K562 (cell line): Measurements from ENCODE around the gene NUP205. TPM values are rescaled to one million over a fixed set of nuclear protein-coding genes. Genes with fewer than 3 reads are reported as not detected.
A peak's percentile ranks its signal among the peaks of the same experiment; 100 is the strongest.

Source experiments
- ATAC-seq: fragments of 200-7000 bp; cut with Tn5 transposase; 3 replicates; pipeline ENCODE4 v1.9.1; 2020; ENCODE audit warnings: moderate library complexity
- BruUV-seq: library from RNA; stranded (reverse); fragments of 400-500 nt; replicated peaks from 2 replicates; lab custom pipeline; 2021; lab: Mats Ljungman, UMichigan
- CTCF ChIA-PET: fragments of 300-600 bp; formaldehyde crosslinking; extraction: SDS; loops from one replicate; lab custom pipeline; 2021; ENCODE audit warnings: low intra/inter-chr PET ratio; lab: Yijun Ruan, JAX
- POLR2A ChIA-PET: fragments of 300-600, 350-650 bp; sonication (Branson Sonifier 250); formaldehyde crosslinking; extraction: SDS; loops from one replicate; lab custom pipeline; 2021; ENCODE audit warnings: antibody characterized with exemption, inconsistent platforms; lab: Yijun Ruan, JAX
- DNase-seq, 4 experiments: peaks; one replicate each; pipeline versions ENCODE4 v3.0.0 to v3.0.0-alpha.2; 2011 to 2018; ENCODE audit warnings: low spot score in 3 of 4, mixed read lengths in 3 of 4; ENCODE audit errors: extremely low read depth in 1 of 4
- FAIRE-seq: peaks from 2 replicates; lab custom pipeline; 2011; peaks lifted over from hg19 to GRCh38; lab: Jason Lieb, UNC
- H2AFZ ChIP-seq: 2 replicates; pipeline ENCODE4 v1.6.0; 2011; ENCODE audit warnings: low read depth, low read length, control low read depth, inconsistent platforms
- H3K27ac ChIP-seq: fragments of 200-600 bp; 3 replicates; pipeline ENCODE4 v1.8.0; 2011; ENCODE audit warnings: low read depth, mild to moderate bottlenecking, control low read depth, inconsistent platforms, low read length, moderate library complexity, mixed read lengths; ENCODE audit errors: extremely low read depth
- H3K27me3 ChIP-seq, 2 experiments: fragments of 300-600 bp in 1 of 2; 2 replicates in 1 of 2; 3 replicates in 1 of 2; pipeline versions ENCODE4 v1.6.0 to v1.8.0; 2011; ENCODE audit warnings: inconsistent platforms in 2 of 2, low read length in 2 of 2, mild to moderate bottlenecking in 1 of 2, mixed read lengths in 1 of 2, moderate library complexity in 1 of 2; ENCODE audit not compliant: control insufficient read depth in 2 of 2, insufficient read depth in 2 of 2
- H3K36me3 ChIP-seq: fragments of 300-600 bp; 3 replicates; pipeline ENCODE4 v1.8.0; 2011; ENCODE audit warnings: mild to moderate bottlenecking, low read length, inconsistent platforms; ENCODE audit not compliant: control insufficient read depth, insufficient read depth
- H3K4me1 ChIP-seq, 2 experiments: fragments of 200-600 bp in 1 of 2; replicated peaks in 1 of 2; 2 replicates in 1 of 2; 3 replicates in 1 of 2; pipeline versions ENCODE4 v1.5.1 to v1.8.0; 2011; ENCODE audit warnings: inconsistent platforms in 2 of 2, low read length in 2 of 2, mild to moderate bottlenecking in 1 of 2, mixed read lengths in 1 of 2, moderate library complexity in 1 of 2; ENCODE audit not compliant: control insufficient read depth in 2 of 2, insufficient read depth in 2 of 2
- H3K4me2 ChIP-seq: 2 replicates; pipeline ENCODE4 v1.6.1; 2011; ENCODE audit warnings: low read length, control low read depth, inconsistent platforms, mixed read lengths; ENCODE audit not compliant: insufficient read depth
- H3K4me3 ChIP-seq: fragments of 200-600 bp; sonication (generic), shearing (Covaris generic); 2 replicates; pipeline ENCODE4 v1.5.1; 2016; ENCODE audit warnings: control low read depth, inconsistent platforms
- H3K79me2 ChIP-seq: fragments of 200-600 bp; 3 replicates; pipeline ENCODE4 v1.8.0; 2011; ENCODE audit warnings: low read length, inconsistent platforms; ENCODE audit not compliant: control insufficient read depth, insufficient read depth
- H3K9ac ChIP-seq, 2 experiments: 2 replicates each; pipeline versions ENCODE4 v1.6.0 to v1.6.1; 2011; ENCODE audit warnings: low read depth in 2 of 2, low read length in 2 of 2, control low read depth in 1 of 2, inconsistent platforms in 1 of 2, mild to moderate bottlenecking in 1 of 2, mixed read lengths in 1 of 2; ENCODE audit not compliant: insufficient read depth in 1 of 2
- H3K9me1 ChIP-seq: one replicate; pipeline ENCODE4 v1.6.0; 2011; ENCODE audit warnings: inconsistent platforms, mild to moderate bottlenecking, low read length, moderate library complexity; ENCODE audit not compliant: control insufficient read depth, insufficient read depth
- H3K9me3 ChIP-seq: replicated peaks from 2 replicates; pipeline ENCODE4 v1.5.1; 2011; ENCODE audit warnings: low read depth, low read length, inconsistent platforms; ENCODE audit not compliant: control insufficient read depth, insufficient read depth
- H4K20me1 ChIP-seq: replicated peaks from 2 replicates; pipeline ENCODE4 v1.6.1; 2011; ENCODE audit warnings: low read length, inconsistent platforms, mixed read lengths; ENCODE audit not compliant: control insufficient read depth, insufficient read depth
- BMI1 ChIP-seq: fragments of 150-350 bp; IDR thresholded peaks from 2 replicates; pipeline ENCODE4 v1.6.1; 2014; ENCODE audit warnings: low read length
- PCBP2 ChIP-seq: fragments of 200-400 bp; formaldehyde crosslinking; IDR thresholded peaks from 2 replicates; pipeline ENCODE4 v1.6.1; 2018; ENCODE audit warnings: low read length, low read depth, mild to moderate bottlenecking, moderate library complexity; ENCODE audit not compliant: poor library complexity, severe bottlenecking
- RB1 ChIP-seq: fragments of 450-650 bp; IDR thresholded peaks from 2 replicates; pipeline ENCODE4 v1.6.1; 2017; ENCODE audit warnings: low read depth, mild to moderate bottlenecking
- SMAD3 ChIP-seq: fragments of 450-650 bp; formaldehyde crosslinking; conservative IDR thresholded peaks from 2 replicates; pipeline ENCODE4 v1.4.0; 2020; ENCODE audit warnings: mild to moderate bottlenecking
- ZZZ3 ChIP-seq: fragments of 450-650 bp; IDR thresholded peaks from 2 replicates; pipeline ENCODE4 v1.6.1; 2016; ENCODE audit warnings: antibody characterized with exemption, mild to moderate bottlenecking, moderate library complexity
- WGBS: fragments of 100-300 bp; shearing (Covaris generic); methylation state at CpG from one replicate; pipeline ENCODE4 v1.1.6; 2016; ENCODE audit warnings: low coverage, mixed read lengths; ENCODE audit not compliant: insufficient coverage; ENCODE audit errors: missing lambda C conversion rate; 5-methylcytosine and 5-hydroxymethylcytosine counted together
- in situ Hi-C: fragments of 300-500 bp; cut with MboI; formaldehyde crosslinking; loops from 4 replicates; pipeline ENCODE4 v1.15.0; 2018; ENCODE audit warnings: inconsistent platforms, mixed read lengths
- intact Hi-C: fragments of 100-400 bp; cut with micrococcal nuclease; formaldehyde crosslinking; loops from 2 replicates; pipeline ENCODE4 v1.14.2; 2022
- polyA plus RNA-seq, 8 experiments: library from polyadenylated mRNA; depleted of rRNA in 4 of 8; stranded (reverse) in 5 of 8; unstranded in 3 of 8; fragments of >200 nt; fragmentation: Nextera tagmentation in 2 of 8; fragmentation: Illumina TruSeq in 1 of 8; extraction: Ambion mirVana in 2 of 8; extraction: Trizol in 1 of 8; gene quantifications; 2 replicates each; pipeline versions ENCODE4 v1.2.1 to v1.2.3, GENCODE V29; 2011 to 2014; ENCODE audit warnings: inconsistent platforms in 1 of 8, missing spikeins in 1 of 8
- total RNA-seq, 7 experiments: library from RNA; depleted of rRNA in 6 of 7; stranded (reverse); fragments of >200 nt in 6 of 7; fragmentation: Illumina TruSeq in 2 of 7; extraction: Trizol in 2 of 7; gene quantifications; 2 replicates each; pipeline versions ENCODE4 v1.2.1 to v1.2.3, GENCODE V29; 2011 to 2021; ENCODE audit warnings: low replicate concordance in 1 of 7

Gene NUP205
- total and polyA plus RNA-seq, 9 of the 15 experiments (the other 6 are each of a cell fraction or from before 2014, with no cell fraction given): 101 to 282 (median 193) TPM

DNA sequence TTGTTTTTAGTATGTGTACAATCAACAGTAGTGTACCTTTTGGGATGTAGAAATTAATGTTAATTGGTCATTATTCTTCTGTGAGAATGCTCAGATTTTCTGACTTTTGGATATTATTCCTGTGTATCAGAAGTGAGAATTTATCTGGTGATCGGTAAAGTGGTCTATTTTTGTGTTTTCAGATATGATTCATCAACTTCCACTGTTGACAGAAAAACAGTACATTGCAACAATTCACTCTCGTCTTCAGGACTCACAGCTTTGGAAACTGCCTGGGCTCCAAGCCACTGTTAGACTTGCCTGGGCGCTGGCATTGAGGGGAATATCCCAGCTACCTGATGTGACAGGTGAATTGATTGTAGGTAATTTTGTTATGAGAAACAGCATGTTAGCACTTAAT lies 20.9 kb downstream of the NUP205 start:
- no peak for FAIRE-seq
- no peaks in the 10 kb centered on the region for H3K4me1 ChIP-seq
- no peak overlapping the region for H3K4me3 ChIP-seq
- no peaks in the 10 kb centered on the region for H4K20me1 ChIP-seq
- no TSS peak for BruUV-seq
- ATAC-seq: no peak
- 83% methylated on average over 3 of the region's 3 CpGs for WGBS
- no peak for TF ChIP-seq RB1
- TF ChIP-seq PCBP2: no peak
- TF ChIP-seq BMI1: no peak
- TF ChIP-seq ZZZ3: peak; percentile 21; the same call in 1 of the 2 replicates
- TF ChIP-seq SMAD3: no peak
- in situ Hi-C loops (no loop called here), intact Hi-C loops (no loop called here)
- ChIA-PET CTCF (no interaction called here), POLR2A (no interaction called here)
- no peaks in the 10 kb centered on the region for H3K9me3 ChIP-seq
- H3K4me2 ChIP-seq: no peak overlapping the region
- no peak for DNase-seq
- no peaks in the 10 kb centered on the region for H3K9me1 ChIP-seq
- no peak overlapping the region for H3K9ac ChIP-seq
- H2AFZ ChIP-seq: no peak overlapping the region
- H3K79me2 ChIP-seq: no peaks in the 10 kb centered on the region
- H3K27ac ChIP-seq: no peak overlapping the region
- H3K36me3 ChIP-seq: peaks cover 97% of the 10 kb centered on the region
- H3K27me3 ChIP-seq: no peaks in the 10 kb centered on the region
